ENCODE results near the gene KLHL17. TPM values are rescaled to one million over a fixed set of nuclear protein-coding genes. Genes with fewer than 3 reads are reported as not detected.

KLHL17 gene
- total RNA-seq, 5 donors from 2014 or later (not counting 1 experiment from before 2014, with no cell fraction given) = 17.5 to 45.3 (median 37.1) TPM

DNA sequence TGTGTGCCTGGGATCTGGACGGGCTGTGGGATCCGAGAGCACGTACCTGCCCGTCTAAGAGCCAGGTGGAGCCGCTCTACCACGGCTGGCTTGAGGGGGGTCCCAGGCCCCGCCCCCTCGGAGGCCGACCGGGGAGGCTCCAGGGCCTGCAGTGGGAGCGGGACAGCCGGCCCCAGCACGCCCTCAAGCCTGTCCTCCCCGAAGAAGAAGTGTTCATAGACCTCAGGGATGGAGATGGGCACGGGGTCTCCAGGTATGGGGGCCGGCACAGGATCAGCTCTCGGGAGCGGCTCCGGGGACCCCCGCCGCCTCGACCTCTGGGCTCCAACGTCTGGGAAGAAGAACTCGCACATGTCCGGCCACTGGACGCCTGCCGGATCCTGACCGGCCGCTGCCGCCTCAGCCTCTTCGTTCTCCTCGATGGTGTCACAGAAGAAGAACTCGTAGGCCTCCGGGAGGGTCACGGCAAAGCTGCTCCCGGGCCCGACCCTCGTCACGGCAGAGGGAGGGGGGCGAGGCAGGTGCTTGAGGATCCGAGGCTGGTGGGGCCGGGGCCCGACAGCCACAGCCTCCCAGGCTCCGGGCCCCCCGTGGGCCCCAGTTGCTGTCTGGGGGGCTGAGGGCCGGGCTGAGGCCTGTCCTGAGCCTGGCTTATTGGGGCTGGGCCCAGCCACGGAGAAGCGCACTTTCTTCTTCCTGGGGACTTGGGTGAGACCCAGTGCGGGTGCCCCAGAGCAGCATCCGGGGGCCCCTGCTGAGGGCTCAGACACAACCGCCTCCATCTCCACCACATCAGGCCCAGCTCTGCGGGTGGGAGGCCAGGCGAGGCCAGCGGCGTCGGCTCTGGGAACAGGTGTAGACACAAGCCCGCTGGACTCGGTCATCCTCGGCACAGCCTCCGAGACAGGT, 18.7 kb downstream of the KLHL17 start:
- POLR2A ChIA-PET = no interaction called here

DNA sequence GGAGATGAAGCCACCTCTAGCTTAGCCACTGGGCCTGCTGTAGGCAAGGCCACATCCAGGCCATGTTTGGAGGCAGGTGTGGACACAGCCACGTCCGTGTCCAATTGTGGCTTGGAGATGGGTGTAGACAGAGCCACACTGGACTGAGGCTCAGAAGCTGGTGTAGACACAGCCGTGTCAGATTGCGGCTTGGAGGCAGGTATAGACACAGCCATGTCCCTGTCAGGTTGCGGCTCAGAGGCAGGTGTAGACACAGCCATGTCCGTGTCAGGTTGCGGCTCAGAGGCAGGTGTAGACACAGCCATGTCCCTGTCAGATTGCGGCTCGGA, 19.3 kb downstream of the KLHL17 start:
- no peak overlapping the region for H3K27ac Mint-ChIP-seq
- ChIA-PET CTCF (no interaction called here), POLR2A (no interaction called here)
- ATAC-seq (replicated peaks in 1 of 4) = no peak
- peaks cover 13 to 27% of the 10 kb centered on the region in 2 donors for H3K27me3 Mint-ChIP-seq
- H3K4me3 Mint-ChIP-seq = no peak overlapping the region
- DNase-seq = no peak
- H3K4me3 ChIP-seq (ENCODE audit: control insufficient read depth in 1 of 2, extremely low read depth in 1 of 2, low read length in 1 of 2) = no peak overlapping the region
- H3K36me3 Mint-ChIP-seq = no peaks in the 10 kb centered on the region
- peaks cover 0 to 70% of the 10 kb centered on the region in 2 experiments for H3K27me3 ChIP-seq (replicated peaks in 1 of 2; ENCODE audit: control insufficient read depth in 2 of 2, extremely low read depth in 1 of 2, insufficient read depth in 2 of 2, low read length in 1 of 2)
- H3K9me3 ChIP-seq = no peaks in the 10 kb centered on the region
- H3K36me3 ChIP-seq (ENCODE audit: control insufficient read depth in 2 of 2, extremely low read depth in 1 of 2, insufficient read depth in 1 of 2, low read length in 1 of 2) = no peaks in the 10 kb centered on the region
- peaks cover 2 to 16% of the 10 kb centered on the region in 2 experiments for H3K4me1 ChIP-seq (ENCODE audit: control insufficient read depth in 1 of 2, extremely low read depth in 1 of 2, insufficient read depth in 2 of 2, low read length in 2 of 2)
- H3K9me3 Mint-ChIP-seq = no peaks in the 10 kb centered on the region
- H3K4me1 Mint-ChIP-seq = peaks cover 5 to 8% (median 6%) of the 10 kb centered on the region in 3 donors
- no peak overlapping the region for H3K27ac ChIP-seq (ENCODE audit: low read length)
- 95% methylated on average over 9 of the region's 9 CpGs for WGBS (ENCODE audit: insufficient coverage)

More for the DNA sequence above, 18.7 kb downstream of the KLHL17 start:
- Mint-ChIP-seq H3K9me3 (no peaks in the 10 kb centered on the region), H3K4me3 (no peak overlapping the region), H3K27ac (no peak overlapping the region), H3K27me3 (peaks cover 13 to 28% of the 10 kb centered on the region in 2 donors), H3K36me3 (no peaks in the 10 kb centered on the region), H3K4me1 (peaks cover 5 to 8% (median 6%) of the 10 kb centered on the region in 3 donors)
- H3K4me3 ChIP-seq (ENCODE audit: control insufficient read depth in 1 of 2, extremely low read depth in 1 of 2, low read length in 1 of 2) = no peak overlapping the region
- H3K27me3 ChIP-seq (replicated peaks in 1 of 2; ENCODE audit: control insufficient read depth in 2 of 2, extremely low read depth in 1 of 2, insufficient read depth in 2 of 2, low read length in 1 of 2) = peaks cover 0 to 70% of the 10 kb centered on the region in 2 experiments
- DNase-seq = no peak
- CTCF ChIA-PET = no interaction called here
- no peaks in the 10 kb centered on the region for H3K36me3 ChIP-seq (ENCODE audit: control insufficient read depth in 2 of 2, extremely low read depth in 1 of 2, insufficient read depth in 1 of 2, low read length in 1 of 2)
- H3K27ac ChIP-seq (ENCODE audit: low read length) = no peak overlapping the region
- WGBS (ENCODE audit: insufficient coverage) = 92% methylated on average over 49 of the region's 60 CpGs
- H3K9me3 ChIP-seq = no peaks in the 10 kb centered on the region
- no peak for ATAC-seq (replicated peaks in 1 of 4)
- peaks cover 2 to 14% of the 10 kb centered on the region in 2 experiments for H3K4me1 ChIP-seq (ENCODE audit: control insufficient read depth in 1 of 2, extremely low read depth in 1 of 2, insufficient read depth in 2 of 2, low read length in 2 of 2)

DNA sequence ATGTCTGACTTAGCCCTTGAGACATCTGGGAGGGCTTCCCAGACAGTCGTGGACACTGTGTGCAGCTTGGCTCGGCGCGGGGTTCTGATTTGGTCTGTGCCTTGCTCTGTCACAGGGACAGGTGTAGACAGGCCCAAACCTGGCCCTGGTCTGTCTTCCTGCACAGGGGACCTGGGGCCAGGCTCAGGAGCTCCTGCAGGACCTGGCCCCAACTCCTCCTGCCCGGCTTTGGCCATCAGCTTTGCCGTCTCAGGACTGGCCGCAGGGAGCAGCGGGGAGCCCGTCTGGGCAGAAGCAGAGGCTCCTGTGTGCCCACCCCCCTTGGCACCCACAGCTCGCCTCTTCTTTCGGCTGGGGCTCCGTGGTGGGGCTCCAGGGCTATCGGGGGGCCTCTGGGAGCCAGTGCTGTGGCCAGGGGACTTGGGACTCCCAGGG, 19.8 kb downstream of the KLHL17 start:
- H3K4me3 Mint-ChIP-seq = no peak overlapping the region
- H3K9me3 Mint-ChIP-seq = no peaks in the 10 kb centered on the region
- H3K4me1 Mint-ChIP-seq = peaks cover 5 to 8% (median 6%) of the 10 kb centered on the region in 3 donors
- no peaks in the 10 kb centered on the region for H3K36me3 Mint-ChIP-seq
- Histone ChIP-seq H3K9me3 (no peaks in the 10 kb centered on the region), H3K4me3 (ENCODE audit: control insufficient read depth in 1 of 2, extremely low read depth in 1 of 2, low read length in 1 of 2) (no peak overlapping the region), H3K4me1 (ENCODE audit: control insufficient read depth in 1 of 2, extremely low read depth in 1 of 2, insufficient read depth in 2 of 2, low read length in 2 of 2) (peaks cover 2 to 16% of the 10 kb centered on the region in 2 experiments), H3K36me3 (ENCODE audit: control insufficient read depth in 2 of 2, extremely low read depth in 1 of 2, insufficient read depth in 1 of 2, low read length in 1 of 2) (no peaks in the 10 kb centered on the region), H3K27me3 (replicated peaks in 1 of 2; ENCODE audit: control insufficient read depth in 2 of 2, extremely low read depth in 1 of 2, insufficient read depth in 2 of 2, low read length in 1 of 2) (peaks cover under 1 to 70% of the 10 kb centered on the region in 2 experiments), H3K27ac (ENCODE audit: low read length) (no peak overlapping the region)
- CTCF ChIA-PET = interaction anchor here in 1 of 2 donors (1.4 kb wide), 1 partner anchor 22 kb away, joined by 4 read pairs; no protein-coding TSS in a partner anchor
- POLR2A ChIA-PET = no interaction called here
- H3K27me3 Mint-ChIP-seq = peaks cover 13 to 26% of the 10 kb centered on the region in 2 donors
- WGBS (ENCODE audit: insufficient coverage) = 76% methylated on average over 13 of the region's 13 CpGs
- DNase-seq (no peak), ATAC-seq (replicated peaks in 1 of 4) (no peak)
- no peak overlapping the region for H3K27ac Mint-ChIP-seq

DNA sequence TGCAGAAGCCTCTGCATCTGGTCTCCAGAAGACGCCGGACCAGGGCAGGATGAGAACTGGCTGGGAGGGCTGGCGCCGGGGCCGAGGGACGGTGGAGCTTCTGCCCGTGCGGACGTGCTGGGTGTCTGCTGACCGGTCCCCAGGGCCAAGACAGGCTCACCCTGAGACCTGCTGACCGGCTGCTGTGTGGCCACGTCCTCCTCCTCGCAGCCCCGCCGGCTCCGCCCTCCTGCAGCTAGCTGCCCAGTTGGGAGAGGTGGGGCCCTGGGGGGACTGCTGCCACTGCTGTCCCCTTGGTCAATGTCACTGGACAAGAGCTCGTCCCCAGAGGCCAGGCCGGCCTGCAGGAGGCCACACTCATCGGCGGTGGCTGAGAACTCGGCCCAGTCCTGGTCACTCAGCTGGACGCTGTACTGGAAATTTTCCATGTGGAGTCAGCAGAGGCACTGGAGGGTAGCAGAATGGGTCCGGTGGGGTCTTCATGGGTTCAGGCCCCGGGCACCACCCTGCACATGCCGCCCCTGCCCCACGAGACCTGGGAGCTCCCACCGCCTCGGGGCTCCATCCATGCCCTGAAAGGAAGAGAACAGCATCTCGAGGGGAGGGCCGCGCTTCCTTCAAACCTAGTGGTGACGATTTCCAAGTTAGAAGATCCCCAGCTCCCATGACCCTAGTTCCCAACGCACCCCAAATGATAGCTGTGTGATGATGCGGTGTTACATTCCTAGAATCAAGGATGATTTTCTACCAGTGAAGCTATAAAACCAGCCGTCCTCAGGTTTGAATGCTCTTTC, 20.4 kb downstream of the KLHL17 start:
- Histone ChIP-seq H3K4me1 (ENCODE audit: control insufficient read depth in 1 of 2, extremely low read depth in 1 of 2, insufficient read depth in 2 of 2, low read length in 2 of 2) (peaks cover 2 to 12% of the 10 kb centered on the region in 2 experiments), H3K4me3 (ENCODE audit: control insufficient read depth in 1 of 2, extremely low read depth in 1 of 2, low read length in 1 of 2) (no peak overlapping the region), H3K36me3 (ENCODE audit: control insufficient read depth in 2 of 2, extremely low read depth in 1 of 2, insufficient read depth in 1 of 2, low read length in 1 of 2) (no peaks in the 10 kb centered on the region), H3K27me3 (replicated peaks in 1 of 2; ENCODE audit: control insufficient read depth in 2 of 2, extremely low read depth in 1 of 2, insufficient read depth in 2 of 2, low read length in 1 of 2) (peaks cover 2 to 65% of the 10 kb centered on the region in 2 experiments), H3K9me3 (no peaks in the 10 kb centered on the region), H3K27ac (ENCODE audit: low read length) (no peak overlapping the region)
- Mint-ChIP-seq H3K27ac (no peak overlapping the region), H3K9me3 (no peaks in the 10 kb centered on the region), H3K4me3 (no peak overlapping the region), H3K36me3 (no peaks in the 10 kb centered on the region), H3K27me3 (peaks cover 10 to 27% of the 10 kb centered on the region in 2 donors), H3K4me1 (peaks cover 3 to 4% (median 4%) of the 10 kb centered on the region in 3 donors)
- DNase-seq (peak in 1 of 35 experiments; percentile 4), ATAC-seq (replicated peaks in 1 of 4) (no peak)
- ChIA-PET CTCF (interaction anchor here in 1 of 2 donors (1.4 kb wide), 1 partner anchor 21 kb away, joined by 4 read pairs; no protein-coding TSS in a partner anchor), POLR2A (no interaction called here)
- WGBS (ENCODE audit: insufficient coverage) = 81% methylated on average over 29 of the region's 35 CpGs

DNA sequence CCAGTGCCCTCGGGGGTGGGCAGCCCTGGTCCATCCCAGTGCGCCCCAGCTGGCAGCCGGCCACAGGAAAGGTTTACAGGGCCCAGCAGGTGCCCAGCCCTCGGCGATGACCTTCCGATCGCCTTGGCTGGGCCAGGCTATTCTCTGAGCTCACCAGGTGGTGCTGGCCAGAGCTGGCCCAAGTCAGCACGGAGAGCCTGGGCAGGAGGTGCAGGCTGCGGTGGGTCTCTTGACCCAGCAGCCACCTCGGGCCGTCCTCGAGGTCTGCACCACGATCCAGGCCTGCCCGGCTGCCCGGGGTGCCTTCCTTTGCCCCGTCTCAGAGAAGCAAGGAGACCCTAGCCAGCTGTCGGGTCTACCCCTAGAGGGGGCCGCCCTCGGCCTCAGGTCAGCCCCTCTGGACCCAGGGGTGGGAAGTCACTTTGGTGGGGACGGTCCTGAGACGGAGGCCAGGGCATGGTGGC, 21.1 kb downstream of the KLHL17 start:
- peaks cover 0 to 3% (median 0%) of the 10 kb centered on the region in 3 donors for H3K4me1 Mint-ChIP-seq
- 66% methylated on average over 17 of the region's 21 CpGs for WGBS (ENCODE audit: insufficient coverage)
- H3K4me3 Mint-ChIP-seq = no peak overlapping the region
- H3K4me3 ChIP-seq (ENCODE audit: control insufficient read depth in 1 of 2, extremely low read depth in 1 of 2, low read length in 1 of 2) = no peak overlapping the region
- CTCF ChIA-PET = interaction anchor here in 1 of 2 donors (1.4 kb wide), 1 partner anchor 21 kb away, joined by 4 read pairs; no protein-coding TSS in a partner anchor
- no peaks in the 10 kb centered on the region for H3K9me3 ChIP-seq
- no peak overlapping the region for H3K27ac Mint-ChIP-seq
- H3K27me3 ChIP-seq (replicated peaks in 1 of 2; ENCODE audit: control insufficient read depth in 2 of 2, extremely low read depth in 1 of 2, insufficient read depth in 2 of 2, low read length in 1 of 2) = peaks cover 2 to 61% of the 10 kb centered on the region in 2 experiments
- DNase-seq (peak in 1 of 35 experiments; percentile 4), ATAC-seq (replicated peaks in 1 of 4) (no peak)
- H3K36me3 ChIP-seq (ENCODE audit: control insufficient read depth in 2 of 2, extremely low read depth in 1 of 2, insufficient read depth in 1 of 2, low read length in 1 of 2) = no peaks in the 10 kb centered on the region
- POLR2A ChIA-PET = no interaction called here
- H3K27me3 Mint-ChIP-seq = peaks cover 8 to 30% of the 10 kb centered on the region in 2 donors
- no peaks in the 10 kb centered on the region for H3K9me3 Mint-ChIP-seq
- no peak overlapping the region for H3K27ac ChIP-seq (ENCODE audit: low read length)
- peaks cover 0 to 6% of the 10 kb centered on the region in 2 experiments for H3K4me1 ChIP-seq (ENCODE audit: control insufficient read depth in 1 of 2, extremely low read depth in 1 of 2, insufficient read depth in 2 of 2, low read length in 2 of 2)
- H3K36me3 Mint-ChIP-seq = no peaks in the 10 kb centered on the region

DNA sequence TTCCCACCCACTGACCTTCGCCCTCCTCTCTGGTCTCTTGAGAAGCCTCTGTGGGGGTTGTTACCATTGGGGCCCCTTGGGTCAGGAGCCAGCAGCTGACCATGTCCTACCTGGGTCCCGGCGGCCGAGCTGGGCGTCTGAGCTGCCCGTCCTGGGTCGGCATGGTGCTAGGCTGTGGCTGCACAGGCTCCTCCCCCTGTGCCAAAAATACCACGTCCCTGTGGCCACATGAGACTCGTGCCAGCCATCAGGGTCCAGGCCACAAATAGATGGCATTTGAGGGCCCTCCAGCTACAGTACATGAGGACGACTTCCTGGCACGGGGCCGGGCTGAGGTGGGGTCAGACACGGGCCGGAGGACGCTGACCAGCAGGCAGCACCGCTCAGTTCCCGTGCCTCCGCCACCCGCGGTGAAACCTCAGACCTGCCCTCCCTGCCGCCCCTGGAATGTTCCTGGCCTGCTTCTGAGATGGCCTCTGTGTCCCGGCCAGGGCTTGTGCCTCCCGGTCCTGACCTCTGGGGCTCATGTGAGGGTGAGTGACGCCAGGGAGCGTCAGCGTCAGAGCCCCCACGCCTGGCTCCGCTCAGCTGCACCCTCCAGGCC, 21.7 kb downstream of the KLHL17 start, which contains the start of gene PERM1:
PERM1 (minus strand) TSS at position 139 of the 604 bp plus-strand sequence. CDS start 1,064 bp downstream, outside the sequence.
- 70% methylated on average over 28 of the region's 28 CpGs for WGBS (ENCODE audit: insufficient coverage)
- Mint-ChIP-seq H3K9me3 (no peaks in the 10 kb centered on the region), H3K27me3 (peaks cover 8 to 30% of the 10 kb centered on the region in 2 donors), H3K27ac (no peak within 1 kb of the TSS), H3K4me3 (no peak within 1 kb of the TSS), H3K36me3 (no peaks in the 10 kb centered on the region), H3K4me1 (peaks cover 0 to 3% (median 0%) of the 10 kb centered on the region in 3 donors)
- Histone ChIP-seq H3K36me3 (ENCODE audit: control insufficient read depth in 2 of 2, extremely low read depth in 1 of 2, insufficient read depth in 1 of 2, low read length in 1 of 2) (no peaks in the 10 kb centered on the region), H3K9me3 (no peaks in the 10 kb centered on the region), H3K4me1 (ENCODE audit: control insufficient read depth in 1 of 2, extremely low read depth in 1 of 2, insufficient read depth in 2 of 2, low read length in 2 of 2) (peaks cover 0 to 6% of the 10 kb centered on the region in 2 experiments), H3K27me3 (replicated peaks in 1 of 2; ENCODE audit: control insufficient read depth in 2 of 2, extremely low read depth in 1 of 2, insufficient read depth in 2 of 2, low read length in 1 of 2) (peaks cover 2 to 61% of the 10 kb centered on the region in 2 experiments), H3K27ac (ENCODE audit: low read length) (no peak within 1 kb of the TSS), H3K4me3 (ENCODE audit: control insufficient read depth in 1 of 2, extremely low read depth in 1 of 2, low read length in 1 of 2) (no peak within 1 kb of the TSS)
- ChIA-PET CTCF (no interaction called here), POLR2A (no interaction called here)
- DNase-seq = no peak
- no peak for ATAC-seq (replicated peaks in 1 of 4)

Measured in T-cell (primary cell).